CD4-positive, alpha-beta T cell (primary cell): ENCODE measurements around the gene ZNF396. TPM values are rescaled to one million over a fixed set of nuclear protein-coding genes. Genes with fewer than 3 reads are reported as not detected.

Experiments used
- ATAC-seq: fragments of 200-7000 bp; cut with Tn5 transposase; one replicate; pipeline ENCODE4 v1.10.0; 2022; ENCODE audit warnings: mild to moderate bottlenecking; ENCODE audit not compliant: poor library complexity
- CTCF ChIA-PET: fragments of 350-600 bp; sonication (Branson Sonifier 250); formaldehyde crosslinking; loops from one replicate; lab custom pipeline; 2021; ENCODE audit warnings: antibody characterized with exemption, inconsistent platforms; lab: Charles Lee
- POLR2A ChIA-PET: fragments of 350-600 bp; sonication (Branson Sonifier 250); formaldehyde crosslinking; loops from one replicate; lab custom pipeline; 2021; ENCODE audit warnings: antibody characterized with exemption, inconsistent platforms; lab: Charles Lee
- DNase-seq, 14 experiments: peaks; one replicate each; pipeline ENCODE4 v3.0.0-alpha.2; 2013 to 2020; ENCODE audit warnings: mixed read lengths in 2 of 14
- H3K27ac ChIP-seq, 2 donors: one replicate each; pipeline versions ENCODE4 v1.5.1 to v1.7.0; 2013; ENCODE audit warnings: low read length in 2 of 2, low read depth in 1 of 2, mild to moderate bottlenecking in 1 of 2
- H3K27me3 ChIP-seq, 2 experiments: 1 replicate in 1 of 2; 2 replicates in 1 of 2; pipeline versions ENCODE4 v1.6.1 to v1.7.0; 2013; ENCODE audit warnings: low read length in 2 of 2, control low read depth in 1 of 2, mild to moderate bottlenecking in 1 of 2, moderate library complexity in 1 of 2; ENCODE audit not compliant: insufficient read depth in 2 of 2, control insufficient read depth in 1 of 2
- H3K36me3 ChIP-seq: one replicate; pipeline ENCODE4 v1.6.1; 2013; ENCODE audit warnings: low read length, control low read depth; ENCODE audit not compliant: insufficient read depth
- H3K4me1 ChIP-seq: one replicate; pipeline ENCODE4 v1.6.1; 2013; ENCODE audit warnings: low read length, control low read depth; ENCODE audit not compliant: insufficient read depth
- H3K4me3 ChIP-seq: one replicate; pipeline ENCODE4 v1.5.1; 2013; ENCODE audit warnings: mild to moderate bottlenecking, low read length, moderate library complexity
- H3K9me3 ChIP-seq, 2 experiments: 1 replicate in 1 of 2; 2 replicates in 1 of 2; pipeline versions ENCODE4 v1.6.1 to v1.7.0; 2013; ENCODE audit warnings: low read length in 2 of 2, mild to moderate bottlenecking in 2 of 2, control low read depth in 1 of 2, moderate library complexity in 1 of 2; ENCODE audit not compliant: control insufficient read depth in 1 of 2, insufficient read depth in 1 of 2
- H3K27ac Mint-ChIP-seq: one replicate; pipeline ENCODE4 v1.8.0; 2020; ENCODE audit warnings: mixed read lengths
- H3K27me3 Mint-ChIP-seq: one replicate; pipeline ENCODE4 v1.8.0; 2021; ENCODE audit warnings: mixed read lengths
- H3K36me3 Mint-ChIP-seq: one replicate; pipeline ENCODE4 v1.8.0; 2021; ENCODE audit warnings: low read depth, mixed read lengths
- H3K4me1 Mint-ChIP-seq: one replicate; pipeline ENCODE4 v1.8.0; 2021; ENCODE audit warnings: low read depth, mixed read lengths
- H3K4me3 Mint-ChIP-seq: one replicate; pipeline ENCODE4 v1.8.0; 2020; ENCODE audit warnings: mild to moderate bottlenecking, mixed read lengths
- H3K9me3 Mint-ChIP-seq: one replicate; pipeline ENCODE4 v1.8.0; 2020; ENCODE audit warnings: mixed read lengths
- CTCF ChIP-seq: fragments of 200-600 bp; IDR thresholded peaks from one replicate; pipeline ENCODE4 v1.8.0; 2022; ENCODE audit warnings: antibody characterized with exemption, mild to moderate bottlenecking
- intact Hi-C, 2 experiments: fragments of 100-400 bp; cut with DNase I in 1 of 2; cut with micrococcal nuclease in 1 of 2; formaldehyde crosslinking; loops; one replicate each; pipeline versions ENCODE4 v1.15.1 to v1.9.0; 2023 to 2025; cut with DNase I, micrococcal nuclease
- total RNA-seq, 174 experiments: library from RNA in 2 of 174; stranded (reverse) in 2 of 174; gene quantifications; one replicate each; pipeline ENCODE4 v1.2.3 and lab custom pipeline; 2021 to 2026

The ZNF396 gene
- total RNA-seq, 2 experiments from 2014 or later: 0.25 to 0.28 TPM

- intact Hi-C loops: no loop called here
- no peaks in the 10 kb centered on the region for H3K27me3 Mint-ChIP-seq
- H3K9me3 Mint-ChIP-seq: no peaks in the 10 kb centered on the region
- no peak overlapping the region for H3K27ac Mint-ChIP-seq
- no peak overlapping the region for H3K4me3 ChIP-seq
- no peaks in the 10 kb centered on the region for H3K36me3 Mint-ChIP-seq
- TF ChIP-seq CTCF: no peak
- H3K27ac ChIP-seq: no peak overlapping the region
- H3K4me1 Mint-ChIP-seq: peaks cover 7% of the 10 kb centered on the region
- DNase-seq (no peak), ATAC-seq (no peak)
- CTCF ChIA-PET: no interaction called here
- H3K4me1 ChIP-seq: peaks cover 6% of the 10 kb centered on the region
- no peaks in the 10 kb centered on the region for H3K27me3 ChIP-seq
- H3K36me3 ChIP-seq: no peaks in the 10 kb centered on the region
- no peak overlapping the region for H3K4me3 Mint-ChIP-seq
- POLR2A ChIA-PET: no interaction called here
- H3K9me3 ChIP-seq: no peaks in the 10 kb centered on the region
Measured at GRCh38 chr18:35371412-35372195, 5.5 kb downstream of the ZNF396 start.

GRCh38 chr18:35369126-35369525 is 8.0 kb downstream of the ZNF396 start:
- no peak for TF ChIP-seq CTCF

GRCh38 chr18:35368595-35368994 is 8.5 kb downstream of the ZNF396 start:
- ChIA-PET CTCF (interaction anchor here (0.8 to 1.1 kb wide), 2 partner anchors 18 to 28 kb away, joined by 3 read pairs; no protein-coding TSS in a partner anchor), POLR2A (no interaction called here)
- no peaks in the 10 kb centered on the region for H3K9me3 ChIP-seq
- Mint-ChIP-seq H3K36me3 (no peaks in the 10 kb centered on the region), H3K27me3 (no peaks in the 10 kb centered on the region), H3K27ac (no peak overlapping the region), H3K4me1 (no peaks in the 10 kb centered on the region), H3K4me3 (no peak overlapping the region), H3K9me3 (no peaks in the 10 kb centered on the region)
- no peaks in the 10 kb centered on the region for H3K36me3 ChIP-seq
- no peaks in the 10 kb centered on the region for H3K27me3 ChIP-seq
- H3K4me3 ChIP-seq: no peak overlapping the region
- H3K27ac ChIP-seq: no peak overlapping the region
- ATAC-seq (no peak), DNase-seq (no peak)
- no peak for TF ChIP-seq CTCF
- intact Hi-C loops: no loop called here
- H3K4me1 ChIP-seq: no peaks in the 10 kb centered on the region

More at GRCh38 chr18:35369126-35369525, 8.0 kb downstream of the ZNF396 start:
- no peak for ATAC-seq
- ChIA-PET POLR2A (no interaction called here), CTCF (interaction anchor here (0.8 to 1.1 kb wide), 2 partner anchors 17 to 28 kb away, joined by 3 read pairs; no protein-coding TSS in a partner anchor)
- no peak for DNase-seq
- H3K36me3 ChIP-seq: no peaks in the 10 kb centered on the region
- no peaks in the 10 kb centered on the region for H3K4me1 ChIP-seq
- H3K9me3 ChIP-seq: no peaks in the 10 kb centered on the region
- no peak overlapping the region for H3K27ac ChIP-seq
- H3K36me3 Mint-ChIP-seq: no peaks in the 10 kb centered on the region
- H3K4me1 Mint-ChIP-seq: no peaks in the 10 kb centered on the region
- H3K4me3 ChIP-seq: no peak overlapping the region
- no peaks in the 10 kb centered on the region for H3K27me3 Mint-ChIP-seq
- H3K27ac Mint-ChIP-seq: no peak overlapping the region
- no peak overlapping the region for H3K4me3 Mint-ChIP-seq
- intact Hi-C loops: no loop called here
- H3K9me3 Mint-ChIP-seq: no peaks in the 10 kb centered on the region
- H3K27me3 ChIP-seq: no peaks in the 10 kb centered on the region
